HepG2 (cell line): ENCODE data around the gene ATP8A2. TPM values are rescaled to one million over a fixed set of nuclear protein-coding genes. Genes with fewer than 3 reads are reported as not detected.

Experiments
- ATAC-seq: fragments of 200-7000 bp; cut with Tn5 transposase; 3 replicates; pipeline ENCODE4 v1.9.1; 2020; ENCODE audit warnings: mild to moderate bottlenecking, moderate library complexity
- BruUV-seq: library from RNA; stranded (reverse); fragments of 400-500 nt; replicated peaks from 2 replicates; lab custom pipeline; 2021; lab: Mats Ljungman, UMichigan
- CTCF ChIA-PET: fragments of 300-600 bp; formaldehyde crosslinking; extraction: SDS; loops from one replicate; lab custom pipeline; 2021; ENCODE audit warnings: low total read pairs, inconsistent platforms, low intra/inter-chr PET ratio; lab: Yijun Ruan, JAX
- POLR2A ChIA-PET: fragments of 350-600 bp; sonication (Branson Sonifier 250); formaldehyde crosslinking; loops from one replicate; lab custom pipeline; 2020; ENCODE audit warnings: antibody characterized with exemption, inconsistent platforms; lab: Yijun Ruan, JAX
- DNase-seq: peaks from one replicate; pipeline ENCODE4 v3.0.0-alpha.2; 2015; ENCODE audit warnings: low spot score
- FAIRE-seq: peaks from 3 replicates; lab custom pipeline; 2011; peaks lifted over from hg19 to GRCh38; lab: Jason Lieb, UNC
- H2AFZ ChIP-seq: one replicate; pipeline ENCODE4 v1.6.1; 2011; ENCODE audit warnings: low read length, inconsistent platforms
- H3K27ac ChIP-seq: fragments of 300-600 bp; 3 replicates; pipeline ENCODE4 v1.8.0; 2011; ENCODE audit warnings: mixed run types, mild to moderate bottlenecking, mixed read lengths, low read length, inconsistent platforms; ENCODE audit not compliant: insufficient read depth; ENCODE audit errors: extremely low read length
- H3K27me3 ChIP-seq, 2 experiments: fragments of 200-600 bp in 1 of 2; 2 replicates in 1 of 2; 3 replicates in 1 of 2; pipeline versions ENCODE4 v1.6.0 to v1.8.0; 2011; ENCODE audit warnings: low read length in 2 of 2, mild to moderate bottlenecking in 2 of 2, moderate library complexity in 2 of 2, inconsistent platforms in 1 of 2; ENCODE audit not compliant: insufficient read depth in 2 of 2, control insufficient read depth in 1 of 2
- H3K36me3 ChIP-seq, 2 experiments: fragments of 200-600 bp in 1 of 2; replicated peaks in 1 of 2; 2 replicates in 1 of 2; 3 replicates in 1 of 2; pipeline versions ENCODE4 v1.5.1 to v1.8.0; 2011; ENCODE audit warnings: low read length in 2 of 2, inconsistent platforms in 1 of 2; ENCODE audit not compliant: insufficient read depth in 2 of 2, control insufficient read depth in 1 of 2
- H3K4me1 ChIP-seq: 2 replicates; pipeline ENCODE4 v1.5.1; 2012; ENCODE audit warnings: low read length, inconsistent platforms; ENCODE audit not compliant: insufficient read depth
- H3K4me2 ChIP-seq: 2 replicates; pipeline ENCODE4 v1.6.0; 2011; ENCODE audit warnings: low read depth, low read length, inconsistent platforms
- H3K4me3 ChIP-seq, 3 experiments: fragments of 200-600 bp in 1 of 3; sonication (generic), shearing (Covaris generic) in 1 of 3; replicated peaks in 1 of 3; 2 replicates each; pipeline ENCODE4 v1.5.1; 2011 to 2016; ENCODE audit warnings: low read length in 3 of 3, inconsistent platforms in 2 of 3, low read depth in 2 of 3, mild to moderate bottlenecking in 2 of 3, control low read depth in 1 of 3, mixed read lengths in 1 of 3; ENCODE audit not compliant: insufficient read depth in 1 of 3
- H3K79me2 ChIP-seq: one replicate; pipeline ENCODE4 v1.6.1; 2011; ENCODE audit warnings: low read length, inconsistent platforms; ENCODE audit not compliant: insufficient read depth
- H3K9ac ChIP-seq: 2 replicates; pipeline ENCODE4 v1.6.0; 2011; ENCODE audit warnings: mild to moderate bottlenecking, low read depth, low read length, inconsistent platforms; ENCODE audit not compliant: insufficient read depth
- H3K9me3 ChIP-seq: 2 replicates; pipeline ENCODE4 v1.5.1; 2012; ENCODE audit warnings: mild to moderate bottlenecking, low read length
- H4K20me1 ChIP-seq: 2 replicates; pipeline ENCODE4 v1.6.0; 2011; ENCODE audit warnings: inconsistent platforms, mild to moderate bottlenecking, low read length, moderate library complexity; ENCODE audit not compliant: insufficient read depth
- BRCA1 ChIP-seq: sonication (generic); formaldehyde crosslinking; IDR thresholded peaks from 2 replicates; pipeline ENCODE4 v1.4.0; 2020; ENCODE audit warnings: missing genetic modification reagents
- CEBPG ChIP-seq: IDR thresholded peaks from 2 replicates; pipeline ENCODE4 v1.6.1; 2016
- HDAC6 ChIP-seq: fragments of 200-600 bp; sonication (generic); IDR thresholded peaks from 2 replicates; pipeline ENCODE4 v1.7.0; 2017; ENCODE audit warnings: mild to moderate bottlenecking, antibody characterized with exemption, low read length, low read depth
- HMG20B ChIP-seq: conservative IDR thresholded peaks from 2 replicates; pipeline ENCODE4 v1.6.1; 2016; ENCODE audit warnings: missing genetic modification reagents, missing compliant biosample characterization
- KDM1A ChIP-seq: IDR thresholded peaks from 2 replicates; pipeline ENCODE4 v1.6.1; 2016; ENCODE audit warnings: missing compliant biosample characterization
- MED1 ChIP-seq: sonication (generic); formaldehyde crosslinking; IDR thresholded peaks from 2 replicates; pipeline ENCODE4 v1.4.0; 2020; ENCODE audit warnings: missing genetic modification reagents
- REXO4 ChIP-seq: sonication (generic); formaldehyde crosslinking; IDR thresholded peaks from 2 replicates; pipeline ENCODE4 v1.8.0; 2022; ENCODE audit warnings: missing genetic modification reagents, mild to moderate bottlenecking, borderline replicate concordance
- U2AF1 ChIP-seq: fragments of 200-400 bp; formaldehyde crosslinking; optimal IDR thresholded peaks from 2 replicates; pipeline ENCODE3; 2017; ENCODE audit warnings: mild to moderate bottlenecking, low read depth, low read length
- ZNF10 ChIP-seq: sonication (generic); formaldehyde crosslinking; IDR thresholded peaks from 2 replicates; pipeline ENCODE4 v1.4.0; 2020; ENCODE audit warnings: mild to moderate bottlenecking, low read depth, missing genetic modification reagents, borderline replicate concordance
- ZNF101 ChIP-seq: sonication (generic); formaldehyde crosslinking; IDR thresholded peaks from 2 replicates; pipeline ENCODE4 v1.4.0; 2020; ENCODE audit warnings: mild to moderate bottlenecking, low read depth, missing genetic modification reagents, borderline replicate concordance
- ZNF180 ChIP-seq: sonication (generic); formaldehyde crosslinking; IDR thresholded peaks from 2 replicates; pipeline ENCODE4 v1.4.0; 2020; ENCODE audit warnings: low read depth, missing genetic modification reagents, borderline replicate concordance
- ZNF552 ChIP-seq: sonication (generic); formaldehyde crosslinking; IDR thresholded peaks from 2 replicates; pipeline ENCODE4 v1.9.0; 2022; ENCODE audit warnings: missing genetic modification reagents, mild to moderate bottlenecking, borderline replicate concordance
- ZNF768 ChIP-seq: sonication (generic); formaldehyde crosslinking; IDR thresholded peaks from 2 replicates; pipeline ENCODE4 v1.4.0; 2020; ENCODE audit warnings: missing genetic modification reagents
- WGBS: methylation state at CpG from one replicate; pipeline ENCODE4 v1.1.6; 2017; ENCODE audit warnings: low lambda C conversion rate; 5-methylcytosine and 5-hydroxymethylcytosine counted together
- in situ Hi-C: cut with HindIII; loops from 2 replicates; pipeline ENCODE4 v1.10.0; 2017; ENCODE audit warnings: low pct_unique_long_range_greater_than_20kb; ENCODE audit not compliant: extremely low pct_ligation_motif_present
- intact Hi-C: fragments of 100-400 bp; cut with micrococcal nuclease; formaldehyde crosslinking; loops from one replicate; pipeline ENCODE4 v1.10.0; 2022; ENCODE audit not compliant: unreplicated experiment
- polyA plus RNA-seq, 8 experiments: library from polyadenylated mRNA; depleted of rRNA in 3 of 8; stranded (reverse) in 7 of 8; unstranded in 1 of 8; fragments of >200 nt; fragmentation: Illumina TruSeq in 4 of 8; extraction: Trizol in 4 of 8; gene quantifications; 2 replicates each; pipeline versions ENCODE4 v1.2.1 to v1.2.3, GENCODE V29; 2011 to 2016; ENCODE audit warnings: low read depth in 4 of 8, missing spikeins in 1 of 8, mixed read lengths in 1 of 8; ENCODE audit not compliant: insufficient read depth in 1 of 8
- total RNA-seq, 5 experiments: library from RNA; depleted of rRNA; stranded (reverse); fragments of >200 nt; fragmentation: Illumina TruSeq; extraction: Trizol; gene quantifications; 2 replicates each; pipeline ENCODE4 v1.2.3, GENCODE V29; 2016; ENCODE audit warnings: low read depth in 1 of 5
- TF ChIP-seq, protein P1 (sequence below): sonication (generic); formaldehyde crosslinking; IDR thresholded peaks from 2 replicates; pipeline ENCODE4 v1.5.0; 2020; ENCODE audit warnings: mild to moderate bottlenecking, missing genetic modification reagents, borderline replicate concordance

ATP8A2 gene
- total and polyA plus RNA-seq, 2 of the 13 experiments (the other 11 are each of a cell fraction or from before 2014, with no cell fraction given): 0.09 TPM; not detected in 1

DNA sequence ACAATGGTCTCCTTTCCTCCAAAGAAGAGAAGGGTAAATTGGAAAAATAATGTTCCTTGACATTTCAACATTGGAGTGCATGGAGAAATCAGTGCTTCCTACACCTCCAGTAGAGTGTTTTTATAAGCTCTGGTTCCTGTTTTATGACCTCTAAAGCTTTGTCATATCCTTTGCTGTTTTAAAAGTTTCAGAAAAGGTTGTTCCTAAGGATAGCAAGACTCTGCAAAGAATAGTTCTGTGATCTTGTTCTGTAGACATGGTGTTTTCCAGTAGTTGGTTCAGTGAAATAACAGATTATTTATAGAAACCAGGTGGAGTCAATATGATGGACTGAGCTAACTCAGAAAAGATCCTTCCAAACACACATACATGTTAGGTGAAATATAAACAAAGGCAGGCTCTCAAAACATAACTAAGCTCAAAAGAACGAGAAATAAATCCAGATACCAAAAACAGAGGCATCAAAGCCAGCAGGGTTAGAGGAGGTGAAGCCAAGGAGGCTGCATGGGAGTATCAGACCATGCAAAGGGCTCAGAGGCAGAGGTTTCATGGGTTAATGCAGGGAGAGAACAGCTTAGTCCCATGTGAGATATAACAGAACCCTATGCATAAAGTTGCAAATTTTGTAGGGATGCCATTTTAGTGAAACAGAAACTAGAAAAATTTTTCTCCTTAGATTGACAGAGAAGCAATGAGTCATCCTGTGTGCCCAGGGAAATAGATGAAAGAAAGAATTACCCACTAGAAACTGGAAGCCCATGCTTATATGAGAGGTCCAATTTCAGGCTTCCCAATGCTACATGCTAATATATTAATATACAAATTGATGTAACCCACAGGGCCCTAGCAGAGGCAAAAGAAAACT is 635.7 kb downstream of the ATP8A2 start:
- H3K79me2 ChIP-seq: no peaks in the 10 kb centered on the region
- FAIRE-seq: no peak
- no peak overlapping the region for H3K27ac ChIP-seq
- POLR2A ChIA-PET: no interaction called here
- intact Hi-C loops: no loop called here
- WGBS: 0% methylated on average over 1 of the region's 1 CpG
- H3K27me3 ChIP-seq: no peaks in the 10 kb centered on the region; a peak in 1 of 5 replicates
- no peak overlapping the region for H2AFZ ChIP-seq
- in situ Hi-C loops: no loop called here
- CTCF ChIA-PET: no interaction called here
- no TSS peak for BruUV-seq
- no peak overlapping the region for H3K9ac ChIP-seq
- 0 out of 2 replicates have a peak, but pooled peaks cover 9% of the 10 kb centered on the region for H3K9me3 ChIP-seq
- H3K4me1 ChIP-seq: no peaks in the 10 kb centered on the region
- no peaks in the 10 kb centered on the region for H3K36me3 ChIP-seq
- no peak for ATAC-seq
- no peaks in the 10 kb centered on the region for H4K20me1 ChIP-seq
- no peak for TF ChIP-seq ZNF768 (CRISPR knock-in tag)
- no peak for TF ChIP-seq HMG20B (CRISPR knock-in tag)
- no peak for DNase-seq
- H3K4me3 ChIP-seq: no peak overlapping the region
- H3K4me2 ChIP-seq: no peak overlapping the region

DNA sequence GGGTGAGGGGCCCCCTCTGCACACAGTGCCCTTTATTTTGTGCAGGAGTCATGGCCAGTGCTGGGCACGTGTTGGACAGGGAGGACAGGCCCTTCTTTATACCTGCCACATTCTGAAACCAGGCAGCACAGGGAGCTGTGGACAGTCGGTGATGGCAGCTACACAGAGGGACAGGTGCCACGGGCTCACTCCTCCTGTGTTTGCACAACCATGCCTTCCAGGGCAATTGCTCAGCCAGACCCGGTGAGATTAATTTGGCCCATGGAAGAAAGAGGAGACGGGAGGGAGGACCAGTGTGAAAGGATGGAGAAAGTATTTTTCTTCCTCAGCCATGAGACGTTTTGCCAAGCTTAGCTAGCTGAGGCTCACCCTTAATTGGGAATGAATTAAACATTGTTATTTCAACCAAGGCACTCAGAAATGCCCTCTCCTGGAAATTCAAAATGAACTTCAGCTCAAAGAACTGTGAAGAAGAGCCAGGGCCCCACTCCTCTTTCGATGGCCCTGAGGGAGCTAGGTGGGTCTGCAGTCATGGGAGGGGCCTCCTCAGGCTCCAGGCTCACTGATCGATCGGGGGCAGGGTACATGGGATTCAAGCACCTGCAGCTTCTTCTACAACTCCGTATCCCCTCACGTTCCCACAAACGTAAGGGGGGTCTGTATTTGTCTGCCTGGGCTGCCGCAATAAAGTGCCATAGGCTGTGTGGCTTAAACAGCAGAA is 638.9 kb downstream of the ATP8A2 start:
- POLR2A ChIA-PET: no interaction called here
- Histone ChIP-seq H3K27me3 (no peaks in the 10 kb centered on the region; a peak in 1 of 5 replicates), H3K36me3 (no peaks in the 10 kb centered on the region), H3K9me3 (no peaks in the 10 kb centered on the region), H3K4me2 (no peak overlapping the region), H3K27ac (no peak overlapping the region), H4K20me1 (no peaks in the 10 kb centered on the region), H2AFZ (no peak overlapping the region), H3K9ac (no peak overlapping the region), H3K4me1 (no peaks in the 10 kb centered on the region), H3K79me2 (no peaks in the 10 kb centered on the region), H3K4me3 (no peak overlapping the region)
- CTCF ChIA-PET: no interaction called here
- DNase-seq (no peak), ATAC-seq (no peak), FAIRE-seq (no peak)
- intact Hi-C loops: no loop called here
- no TSS peak for BruUV-seq
- in situ Hi-C loops: no loop called here
- no peak for TF ChIP-seq KDM1A
- TF ChIP-seq CEBPG: no peak
- TF ChIP-seq, protein P1, sequence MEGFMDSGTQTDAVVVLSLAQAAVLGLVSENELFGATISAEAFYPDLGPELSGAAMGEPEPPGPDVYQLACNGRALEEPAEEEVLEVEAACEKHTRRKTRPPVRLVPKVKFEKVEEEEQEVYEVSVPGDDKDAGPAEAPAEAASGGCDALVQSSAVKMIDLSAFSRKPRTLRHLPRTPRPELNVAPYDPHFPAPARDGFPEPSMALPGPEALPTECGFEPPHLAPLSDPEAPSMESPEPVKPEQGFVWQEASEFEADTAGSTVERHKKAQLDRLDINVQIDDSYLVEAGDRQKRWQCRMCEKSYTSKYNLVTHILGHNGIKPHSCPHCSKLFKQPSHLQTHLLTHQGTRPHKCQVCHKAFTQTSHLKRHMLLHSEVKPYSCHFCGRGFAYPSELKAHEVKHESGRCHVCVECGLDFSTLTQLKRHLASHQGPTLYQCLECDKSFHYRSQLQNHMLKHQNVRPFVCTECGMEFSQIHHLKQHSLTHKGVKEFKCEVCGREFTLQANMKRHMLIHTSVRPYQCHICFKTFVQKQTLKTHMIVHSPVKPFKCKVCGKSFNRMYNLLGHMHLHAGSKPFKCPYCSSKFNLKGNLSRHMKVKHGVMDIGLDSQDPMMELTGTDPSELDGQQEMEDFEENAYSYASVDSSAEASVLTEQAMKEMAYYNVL (CRISPR knock-in tag): no peak
- no peak for TF ChIP-seq BRCA1
- TF ChIP-seq HDAC6: no peak
- no peak for TF ChIP-seq U2AF1
- no peak for TF ChIP-seq ZNF180 (CRISPR knock-in tag)
- no peak for TF ChIP-seq ZNF552 (CRISPR knock-in tag)
- no peak for TF ChIP-seq ZNF10 (CRISPR knock-in tag)
- no peak for TF ChIP-seq MED1 (CRISPR knock-in tag)
- no peak for TF ChIP-seq ZNF101 (CRISPR knock-in tag)
- no peak for TF ChIP-seq REXO4 (CRISPR knock-in tag)
- 13% methylated on average over 8 of the region's 13 CpGs for WGBS
